Caco-2 (cell line): Measurements from ENCODE around the gene POLRMT. TPM values are rescaled to one million over a fixed set of nuclear protein-coding genes. Genes with fewer than 3 reads are reported as not detected.

ENCODE experiments used
- BruUV-seq: library from RNA; stranded (reverse); fragments of 400-500 nt; replicated peaks from 2 replicates; lab custom pipeline; 2021; lab: Mats Ljungman, UMichigan
- CTCF ChIA-PET: fragments of 300-600 bp; sonication (Branson Sonifier 250); formaldehyde crosslinking; loops from one replicate; lab custom pipeline; 2022; ENCODE audit warnings: antibody characterized with exemption; lab: Charles Lee
- POLR2A ChIA-PET: fragments of 300-600 bp; sonication (Branson Sonifier 250); formaldehyde crosslinking; loops from one replicate; lab custom pipeline; 2022; ENCODE audit warnings: antibody characterized with exemption; lab: Charles Lee
- DNase-seq, 2 experiments: peaks; one replicate each; pipeline versions ENCODE4 v3.0.0 to v3.0.0-alpha.2; 2020 to 2022
- H3K27me3 ChIP-seq: replicated peaks from 2 replicates; pipeline ENCODE4 v1.6.0; 2011; ENCODE audit warnings: low read length; ENCODE audit not compliant: control insufficient read depth, insufficient read depth
- H3K36me3 ChIP-seq: 2 replicates; pipeline ENCODE4 v1.5.1; 2011; ENCODE audit warnings: low read length; ENCODE audit not compliant: control insufficient read depth, insufficient read depth
- H3K4me1 ChIP-seq: fragments of 250-450 bp; sonication (Bioruptor Pico); 2 replicates; pipeline ENCODE4 v1.5.1; 2020; ENCODE audit warnings: mild to moderate bottlenecking
- H3K4me3 ChIP-seq: 2 replicates; pipeline ENCODE4 v1.5.1; 2011; ENCODE audit warnings: low read depth, mild to moderate bottlenecking, control low read depth, low read length
- H3K9me3 ChIP-seq: fragments of 250-450 bp; sonication (Bioruptor Pico); 2 replicates; pipeline ENCODE4 v1.5.1; 2020; ENCODE audit warnings: mild to moderate bottlenecking, moderate library complexity
- H3K27ac Mint-ChIP-seq: one replicate; pipeline ENCODE4 v1.8.0; 2022; ENCODE audit warnings: mixed read lengths; ENCODE audit not compliant: unreplicated experiment
- H3K27me3 Mint-ChIP-seq: one replicate; pipeline ENCODE4 v1.8.0; 2022; ENCODE audit warnings: mixed read lengths; ENCODE audit not compliant: insufficient read depth, unreplicated experiment
- H3K36me3 Mint-ChIP-seq: one replicate; pipeline ENCODE4 v1.8.0; 2022; ENCODE audit warnings: mild to moderate bottlenecking, mixed read lengths; ENCODE audit not compliant: insufficient read depth, unreplicated experiment
- H3K4me1 Mint-ChIP-seq: one replicate; pipeline ENCODE4 v1.8.0; 2022; ENCODE audit warnings: low read depth, mixed read lengths; ENCODE audit not compliant: unreplicated experiment
- H3K4me3 Mint-ChIP-seq: one replicate; pipeline ENCODE4 v1.8.0; 2022; ENCODE audit warnings: mild to moderate bottlenecking, moderate library complexity, mixed read lengths; ENCODE audit not compliant: unreplicated experiment
- H3K9me3 Mint-ChIP-seq: one replicate; pipeline ENCODE4 v1.8.0; 2022; ENCODE audit warnings: mixed read lengths; ENCODE audit not compliant: unreplicated experiment
- CTCF ChIP-seq, 2 experiments: fragments of 200-600 bp in 1 of 2; IDR thresholded peaks; 1 replicate in 1 of 2; 2 replicates in 1 of 2; pipeline versions ENCODE4 v1.5.1 to v1.8.0; 2011 to 2022; ENCODE audit warnings: antibody characterized with exemption in 1 of 2, control low read depth in 1 of 2, inconsistent platforms in 1 of 2, low read depth in 1 of 2, low read length in 1 of 2, mild to moderate bottlenecking in 1 of 2, moderate library complexity in 1 of 2; ENCODE audit not compliant: insufficient read depth in 1 of 2, severe bottlenecking in 1 of 2, unreplicated experiment in 1 of 2
- intact Hi-C: fragments of 100-400 bp; cut with micrococcal nuclease; formaldehyde crosslinking; loops from one replicate; pipeline ENCODE4 v1.10.0; 2022; ENCODE audit not compliant: unreplicated experiment
- total RNA-seq: library from RNA; stranded (reverse); gene quantifications from 2 replicates; pipeline ENCODE4 v1.2.3, GENCODE V29; 2022

The POLRMT gene
- total RNA-seq, 1 experiment from 2014 or later: 95.8 TPM

GRCh38 chr19:616062-616700, 17.2 kb downstream of the POLRMT start:
- Histone ChIP-seq H3K4me1 (no peaks in the 10 kb centered on the region), H3K9me3 (no peaks in the 10 kb centered on the region), H3K27me3 (no peaks in the 10 kb centered on the region), H3K36me3 (no peaks in the 10 kb centered on the region; the same call in 1 of the 2 replicates), H3K4me3 (no peak overlapping the region)
- no peaks in the 10 kb centered on the region for H3K27me3 Mint-ChIP-seq
- no peaks in the 10 kb centered on the region for H3K4me1 Mint-ChIP-seq
- ChIA-PET CTCF (interaction anchor here (0.6 kb wide), 1 partner anchor 11 kb away, joined by 8 read pairs; no protein-coding TSS in a partner anchor), POLR2A (no interaction called here)
- DNase-seq: no peak
- no peak for TF ChIP-seq CTCF (IDR thresholded peaks at IDR 0.05; ENCODE audit: insufficient read depth in 1 of 2, low read depth in 1 of 2, low read length in 1 of 2, severe bottlenecking in 1 of 2, unreplicated experiment in 1 of 2)
- H3K9me3 Mint-ChIP-seq: no peaks in the 10 kb centered on the region
- no TSS peak for BruUV-seq
- no peak overlapping the region for H3K4me3 Mint-ChIP-seq
- peaks cover 31% of the 10 kb centered on the region for H3K36me3 Mint-ChIP-seq
- intact Hi-C loops: no loop called here
- H3K27ac Mint-ChIP-seq: no peak overlapping the region

GRCh38 chr19:615619-616018, 17.7 kb downstream of the POLRMT start:
- no peaks in the 10 kb centered on the region for H3K27me3 Mint-ChIP-seq
- CTCF ChIA-PET: no interaction called here
- TF ChIP-seq CTCF (IDR thresholded peaks at IDR 0.05; ENCODE audit: insufficient read depth in 1 of 2, low read depth in 1 of 2, low read length in 1 of 2, severe bottlenecking in 1 of 2, unreplicated experiment in 1 of 2): no peak
- intact Hi-C loops: no loop called here
- no peaks in the 10 kb centered on the region; the same call in 1 of the 2 replicates for H3K36me3 ChIP-seq
- no peak for DNase-seq
- H3K4me1 Mint-ChIP-seq: no peaks in the 10 kb centered on the region
- POLR2A ChIA-PET: no interaction called here
- no peaks in the 10 kb centered on the region for H3K9me3 ChIP-seq
- H3K4me3 Mint-ChIP-seq: no peak overlapping the region
- H3K36me3 Mint-ChIP-seq: peaks cover 31% of the 10 kb centered on the region
- H3K4me1 ChIP-seq: no peaks in the 10 kb centered on the region
- no peaks in the 10 kb centered on the region for H3K27me3 ChIP-seq
- BruUV-seq: no TSS peak
- no peak overlapping the region for H3K4me3 ChIP-seq
- no peak overlapping the region for H3K27ac Mint-ChIP-seq
- no peaks in the 10 kb centered on the region for H3K9me3 Mint-ChIP-seq

GRCh38 chr19:613732-614567, 19.4 kb downstream of the POLRMT start:
- H3K36me3 Mint-ChIP-seq: peaks cover 18% of the 10 kb centered on the region
- no peak overlapping the region for H3K27ac Mint-ChIP-seq
- no peaks in the 10 kb centered on the region for H3K9me3 Mint-ChIP-seq
- no peaks in the 10 kb centered on the region for H3K4me1 Mint-ChIP-seq
- intact Hi-C loops: no loop called here
- no TSS peak for BruUV-seq
- H3K4me3 Mint-ChIP-seq: no peak overlapping the region
- CTCF ChIA-PET: no interaction called here
- no peaks in the 10 kb centered on the region for H3K4me1 ChIP-seq
- POLR2A ChIA-PET: no interaction called here
- no peak overlapping the region for H3K4me3 ChIP-seq
- no peaks in the 10 kb centered on the region for H3K9me3 ChIP-seq
- H3K36me3 ChIP-seq: no peaks in the 10 kb centered on the region; the same call in 1 of the 2 replicates
- H3K27me3 ChIP-seq: no peaks in the 10 kb centered on the region
- no peak for TF ChIP-seq CTCF (IDR thresholded peaks at IDR 0.05; ENCODE audit: insufficient read depth in 1 of 2, low read depth in 1 of 2, low read length in 1 of 2, severe bottlenecking in 1 of 2, unreplicated experiment in 1 of 2)
- no peak for DNase-seq
- H3K27me3 Mint-ChIP-seq: no peaks in the 10 kb centered on the region
